GM23248 (cell line): ENCODE data around the gene FAM156A.
"Not testable (repeated sequence)": the region's sequence is repeated elsewhere in the genome, so short reads cannot be mapped to it uniquely, and the experiment has no call there.

Experiments used
- EZH2 ChIP-seq: fragments of 200-600 bp; sonication (generic); IDR thresholded peaks from 2 replicates; pipeline ENCODE4 v1.6.1; 2018; ENCODE audit warnings: antibody characterized with exemption, mild to moderate bottlenecking; ENCODE audit not compliant: insufficient read depth, poor library complexity, severe bottlenecking
- EZH2phosphoT487 ChIP-seq: fragments of 200-600 bp; sonication (generic); IDR thresholded peaks from 2 replicates; pipeline ENCODE4 v1.6.1; 2018; ENCODE audit warnings: antibody characterized with exemption, moderate library complexity, mild to moderate bottlenecking, low read depth; ENCODE audit not compliant: insufficient read depth

GRCh38 chrX:52974336-52974992 is 16.1 kb upstream of the FAM156A start:
- not testable (repeated sequence) for TF ChIP-seq EZH2, EZH2phosphoT487
